Sigmoid colon (tissue), 7 donors: ENCODE measurements around the gene FAM186B. TPM values are rescaled to one million over a fixed set of nuclear protein-coding genes. Genes with fewer than 3 reads are reported as not detected.
A peak's percentile ranks its signal among the peaks of the same experiment; 100 is the strongest.

ENCODE experiments used
- DNase-seq: peaks from one replicate; pipeline ENCODE4 v3.0.0-alpha.2; 2019
- H3K27ac ChIP-seq, 4 donors: fragments of 200-600 bp; sonication (generic); one replicate each; pipeline ENCODE4 v1.5.1; 2016 to 2019; ENCODE audit warnings: mild to moderate bottlenecking in 1 of 4
- H3K27me3 ChIP-seq, 3 donors: fragments of 200-600 bp; sonication (generic); one replicate each; pipeline ENCODE4 v1.5.1; 2019; ENCODE audit warnings: mild to moderate bottlenecking in 1 of 3
- H3K36me3 ChIP-seq, 4 donors: fragments of 200-600 bp; sonication (generic); one replicate each; pipeline ENCODE4 v1.5.1; 2016 to 2019
- H3K4me1 ChIP-seq, 4 donors: fragments of 200-600 bp; sonication (generic); one replicate each; pipeline ENCODE4 v1.5.1; 2017 to 2019
- H3K4me3 ChIP-seq, 4 donors: fragments of 200-600 bp; sonication (generic); one replicate each; pipeline ENCODE4 v1.5.1; 2017 to 2019; ENCODE audit warnings: mild to moderate bottlenecking in 2 of 4, moderate library complexity in 1 of 4
- H3K9me3 ChIP-seq, 4 donors: fragments of 200-600 bp in 3 of 4; sonication (generic) in 3 of 4; one replicate each; pipeline versions ENCODE4 v1.5.1 to v1.6.1; 2013 to 2019
- EP300 ChIP-seq, 4 donors: sonication (generic); formaldehyde crosslinking; IDR thresholded peaks; one replicate each; pipeline ENCODE4 v1.6.1; 2017; ENCODE audit warnings: antibody characterized with exemption in 4 of 4
- POLR2A ChIP-seq, 2 donors: fragments of 450-650 bp; IDR thresholded peaks; one replicate each; pipeline ENCODE4 v1.6.1; 2016; ENCODE audit warnings: antibody characterized with exemption in 2 of 2, mild to moderate bottlenecking in 2 of 2, moderate library complexity in 2 of 2
- POLR2AphosphoS5 ChIP-seq, 4 donors: sonication (generic); formaldehyde crosslinking; IDR thresholded peaks; one replicate each; pipeline ENCODE4 v1.6.1; 2017; ENCODE audit warnings: antibody characterized with exemption in 4 of 4
- WGBS, 2 donors: extraction: QIAGEN DNeasy Blood & Tissue Kit; methylation state at CpG; one replicate each; pipeline ENCODE4 v1.1.7; 2013; 5-methylcytosine and 5-hydroxymethylcytosine counted together
- intact Hi-C: fragments of 100-400 bp; cut with DNase I; formaldehyde crosslinking; loops from one replicate; pipeline ENCODE4 v1.15.1; 2023
- polyA plus RNA-seq, 3 donors: library from polyadenylated mRNA; stranded (reverse); fragments of 200-250 nt; gene quantifications; one replicate each; pipeline ENCODE4 v1.2.3, GENCODE V29; 2013
- total RNA-seq, 4 donors: library from RNA; depleted of rRNA; stranded (reverse); fragments of >200 nt; gene quantifications; one replicate each; pipeline ENCODE4 v1.1.0, GENCODE V29; 2016
- TF ChIP-seq, protein P1 (sequence below), 4 experiments: fragments of 450-650 bp in 3 of 4; fragments of 200-600 bp in 1 of 4; IDR thresholded peaks; one replicate each; pipeline ENCODE4 v1.5.1; 2016 to 2019; ENCODE audit warnings: antibody characterized with exemption in 4 of 4, mild to moderate bottlenecking in 3 of 4, moderate library complexity in 2 of 4
- donor health status: healthy with polysubstance abuse.
- donor health status: Bipolar disorder and iron deficiency.
- donor health status: healthy.

FAM186B gene
- total and polyA plus RNA-seq, 7 donors, result 0.16 to 0.54 (median 0.22) TPM; not detected in 4

- TF ChIP-seq POLR2A (IDR thresholded peaks at IDR 0.05), result no peak
- TF ChIP-seq, protein P1, sequence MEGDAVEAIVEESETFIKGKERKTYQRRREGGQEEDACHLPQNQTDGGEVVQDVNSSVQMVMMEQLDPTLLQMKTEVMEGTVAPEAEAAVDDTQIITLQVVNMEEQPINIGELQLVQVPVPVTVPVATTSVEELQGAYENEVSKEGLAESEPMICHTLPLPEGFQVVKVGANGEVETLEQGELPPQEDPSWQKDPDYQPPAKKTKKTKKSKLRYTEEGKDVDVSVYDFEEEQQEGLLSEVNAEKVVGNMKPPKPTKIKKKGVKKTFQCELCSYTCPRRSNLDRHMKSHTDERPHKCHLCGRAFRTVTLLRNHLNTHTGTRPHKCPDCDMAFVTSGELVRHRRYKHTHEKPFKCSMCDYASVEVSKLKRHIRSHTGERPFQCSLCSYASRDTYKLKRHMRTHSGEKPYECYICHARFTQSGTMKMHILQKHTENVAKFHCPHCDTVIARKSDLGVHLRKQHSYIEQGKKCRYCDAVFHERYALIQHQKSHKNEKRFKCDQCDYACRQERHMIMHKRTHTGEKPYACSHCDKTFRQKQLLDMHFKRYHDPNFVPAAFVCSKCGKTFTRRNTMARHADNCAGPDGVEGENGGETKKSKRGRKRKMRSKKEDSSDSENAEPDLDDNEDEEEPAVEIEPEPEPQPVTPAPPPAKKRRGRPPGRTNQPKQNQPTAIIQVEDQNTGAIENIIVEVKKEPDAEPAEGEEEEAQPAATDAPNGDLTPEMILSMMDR (IDR thresholded peaks at IDR 0.05), result no peak
- no peak for TF ChIP-seq POLR2AphosphoS5 (IDR thresholded peaks at IDR 0.05)
- no peak for TF ChIP-seq EP300 (IDR thresholded peaks at IDR 0.05)
- no peak for DNase-seq
- Histone ChIP-seq H3K9me3 (no peaks in the 10 kb centered on the region), H3K4me3 (no peak overlapping the region), H3K27me3 (no peaks in the 10 kb centered on the region), H3K27ac (no peak overlapping the region), H3K4me1 (peaks cover 0 to 40% (median 18%) of the 10 kb centered on the region in 4 donors), H3K36me3 (no peaks in the 10 kb centered on the region)
- intact Hi-C loops, result no loop called here
- 74 to 84% methylated on average over 16 of the region's 16 CpGs for WGBS, 2 donors
Observed at GRCh38 chr12:49585477-49586459, 19.7 kb downstream of the FAM186B start.

GRCh38 chr12:49584591-49584990, 20.8 kb downstream of the FAM186B start:
- no peak overlapping the region for H3K4me3 ChIP-seq
- H3K4me1 ChIP-seq, result peaks cover 0 to 48% (median 25%) of the 10 kb centered on the region in 4 donors
- DNase-seq, result no peak
- TF ChIP-seq POLR2AphosphoS5 (IDR thresholded peaks at IDR 0.05), result no peak
- no peak for TF ChIP-seq POLR2A (IDR thresholded peaks at IDR 0.05)
- no peak for TF ChIP-seq EP300 (IDR thresholded peaks at IDR 0.05)
- TF ChIP-seq, protein P1 (IDR thresholded peaks at IDR 0.05), result no peak
- intact Hi-C loops, result loop anchor here (5.0 kb wide), 2 partner anchors 38 to 217 kb away; partner anchors contain the start of genes PRPF40B and SPATS2
- H3K27me3 ChIP-seq, result no peaks in the 10 kb centered on the region
- H3K27ac ChIP-seq, result no peak overlapping the region
- 86 to 92% methylated on average over 7 of the region's 7 CpGs for WGBS, 2 donors
- no peaks in the 10 kb centered on the region for H3K9me3 ChIP-seq
- H3K36me3 ChIP-seq, result no peaks in the 10 kb centered on the region

GRCh38 chr12:49583366-49584094, 21.9 kb downstream of the FAM186B start:
- intact Hi-C loops, result loop anchor here (5.0 kb wide), 2 partner anchors 39 to 216 kb away; partner anchors contain the start of genes PRPF40B and SPATS2
- no peaks in the 10 kb centered on the region for H3K27me3 ChIP-seq
- peak overlapping the region; percentile 23 to 73 (median 68) for H3K27ac ChIP-seq
- no peak overlapping the region for H3K4me3 ChIP-seq
- H3K9me3 ChIP-seq, result no peaks in the 10 kb centered on the region
- peaks cover 0 to 43% (median 25%) of the 10 kb centered on the region in 4 donors for H3K4me1 ChIP-seq
- 84 to 86% methylated on average over 13 of the region's 13 CpGs for WGBS, 2 donors
- H3K36me3 ChIP-seq, result no peaks in the 10 kb centered on the region
- no peak for TF ChIP-seq POLR2A (IDR thresholded peaks at IDR 0.05)
- no peak for DNase-seq

- no peaks in the 10 kb centered on the region for H3K27me3 ChIP-seq
- H3K9me3 ChIP-seq, result no peaks in the 10 kb centered on the region
- H3K4me3 ChIP-seq, result no peak overlapping the region
- TF ChIP-seq, protein P1 (IDR thresholded peaks at IDR 0.05), result no peak
- TF ChIP-seq POLR2AphosphoS5 (IDR thresholded peaks at IDR 0.05), result no peak
- TF ChIP-seq EP300 (IDR thresholded peaks at IDR 0.05), result no peak
- no peak for TF ChIP-seq POLR2A (IDR thresholded peaks at IDR 0.05)
- peaks cover 0 to 39% (median 25%) of the 10 kb centered on the region in 4 donors for H3K4me1 ChIP-seq
- peaks cover 0 to under 1% (median 0%) of the 10 kb centered on the region in 4 donors for H3K36me3 ChIP-seq
- intact Hi-C loops, result loop anchor here (5.0 kb wide), 2 partner anchors 39 to 216 kb away; partner anchors contain the start of genes PRPF40B and SPATS2
- peak overlapping the region; percentile 23 to 73 (median 68) for H3K27ac ChIP-seq
- WGBS, 2 donors, result 43 to 65% methylated on average over 4 of the region's 4 CpGs
- no peak for DNase-seq
Observed at GRCh38 chr12:49582850-49583249, 22.6 kb downstream of the FAM186B start.
